Fibroblast of the aortic adventitia (primary cell): ENCODE data around the gene OR4L1. TPM values are rescaled to one million over a fixed set of nuclear protein-coding genes. Genes with fewer than 3 reads are reported as not detected.

Experiments
- DNase-seq: peaks from one replicate; pipeline ENCODE4 v3.0.0-alpha.2; 2010; ENCODE audit warnings: low read depth
- H3K4me3 ChIP-seq: 2 replicates; pipeline ENCODE4 v1.5.1; 2011; ENCODE audit warnings: low read depth, mild to moderate bottlenecking, control low read depth, low read length, moderate library complexity
- total RNA-seq: library from RNA; depleted of rRNA; stranded (reverse); fragments of >200 nt; gene quantifications from 2 replicates; pipeline ENCODE4 v1.2.3, GENCODE V29; 2012; ENCODE audit warnings: low replicate concordance
- TF ChIP-seq, protein P1 (sequence below): IDR thresholded peaks from 2 replicates; pipeline ENCODE4 v1.5.1; 2011; ENCODE audit warnings: mild to moderate bottlenecking, low read length, control low read depth, inconsistent platforms; ENCODE audit not compliant: insufficient read depth

The OR4L1 gene, protein sequence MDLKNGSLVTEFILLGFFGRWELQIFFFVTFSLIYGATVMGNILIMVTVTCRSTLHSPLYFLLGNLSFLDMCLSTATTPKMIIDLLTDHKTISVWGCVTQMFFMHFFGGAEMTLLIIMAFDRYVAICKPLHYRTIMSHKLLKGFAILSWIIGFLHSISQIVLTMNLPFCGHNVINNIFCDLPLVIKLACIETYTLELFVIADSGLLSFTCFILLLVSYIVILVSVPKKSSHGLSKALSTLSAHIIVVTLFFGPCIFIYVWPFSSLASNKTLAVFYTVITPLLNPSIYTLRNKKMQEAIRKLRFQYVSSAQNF
- total RNA-seq = not detected in 2 replicates

DNA sequence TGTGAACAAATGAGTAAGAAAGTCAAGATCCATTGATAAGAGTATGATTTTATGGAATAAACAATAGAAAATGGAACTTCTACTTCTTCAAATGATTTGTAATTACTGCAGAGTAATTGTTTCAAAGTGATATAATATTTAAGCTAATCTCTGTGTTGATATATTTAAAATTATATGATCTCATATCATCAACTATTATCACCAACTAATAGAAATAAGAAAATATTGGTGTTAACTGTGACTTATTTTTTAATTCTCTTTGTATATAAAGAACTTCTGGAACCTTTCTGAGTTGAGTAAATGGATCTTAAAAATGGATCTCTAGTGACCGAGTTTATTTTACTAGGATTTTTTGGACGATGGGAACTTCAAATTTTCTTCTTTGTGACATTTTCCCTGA is at the start of gene OR4L1:
Gene OR4L1 (plus strand): TSS at position 301 of the 400 bp plus-strand sequence. CDS start 0 bp downstream, at position 301.
- TF ChIP-seq, protein P1, sequence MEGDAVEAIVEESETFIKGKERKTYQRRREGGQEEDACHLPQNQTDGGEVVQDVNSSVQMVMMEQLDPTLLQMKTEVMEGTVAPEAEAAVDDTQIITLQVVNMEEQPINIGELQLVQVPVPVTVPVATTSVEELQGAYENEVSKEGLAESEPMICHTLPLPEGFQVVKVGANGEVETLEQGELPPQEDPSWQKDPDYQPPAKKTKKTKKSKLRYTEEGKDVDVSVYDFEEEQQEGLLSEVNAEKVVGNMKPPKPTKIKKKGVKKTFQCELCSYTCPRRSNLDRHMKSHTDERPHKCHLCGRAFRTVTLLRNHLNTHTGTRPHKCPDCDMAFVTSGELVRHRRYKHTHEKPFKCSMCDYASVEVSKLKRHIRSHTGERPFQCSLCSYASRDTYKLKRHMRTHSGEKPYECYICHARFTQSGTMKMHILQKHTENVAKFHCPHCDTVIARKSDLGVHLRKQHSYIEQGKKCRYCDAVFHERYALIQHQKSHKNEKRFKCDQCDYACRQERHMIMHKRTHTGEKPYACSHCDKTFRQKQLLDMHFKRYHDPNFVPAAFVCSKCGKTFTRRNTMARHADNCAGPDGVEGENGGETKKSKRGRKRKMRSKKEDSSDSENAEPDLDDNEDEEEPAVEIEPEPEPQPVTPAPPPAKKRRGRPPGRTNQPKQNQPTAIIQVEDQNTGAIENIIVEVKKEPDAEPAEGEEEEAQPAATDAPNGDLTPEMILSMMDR = no peak
- no peak for DNase-seq

DNA sequence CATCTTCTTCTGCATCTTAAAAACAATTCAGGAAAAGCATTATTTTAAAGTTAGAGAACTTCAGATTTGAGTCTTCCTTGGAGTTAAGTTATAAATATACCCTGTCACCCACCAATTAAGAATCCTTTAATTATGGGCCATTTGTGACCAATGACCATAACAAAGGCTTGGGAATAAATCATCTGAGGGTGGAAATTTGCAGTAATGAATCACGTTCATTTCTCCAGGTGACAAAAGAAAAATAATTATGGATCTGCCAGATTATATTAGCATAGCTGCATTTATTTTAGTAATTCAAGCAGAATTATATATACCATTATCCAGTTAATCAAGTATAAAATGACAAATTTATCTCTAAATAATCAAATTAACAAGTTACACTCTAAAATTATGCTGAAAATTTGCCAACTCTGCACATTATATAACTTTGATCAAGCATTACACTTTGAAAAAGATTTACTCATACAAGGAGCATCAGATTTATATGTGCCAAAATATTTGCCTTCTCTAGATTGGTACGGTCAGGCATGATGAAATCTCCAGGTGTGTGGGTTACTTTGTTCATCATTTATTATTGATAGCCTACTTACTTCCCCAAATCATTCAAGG is 40.5 kb upstream of the OR4L1 start, which contains the start of gene OR4K14:
Gene OR4K14 (minus strand): TSS at position 51 of the 609 bp plus-strand sequence. CDS start 4,114 bp downstream, outside the sequence.
- TF ChIP-seq, protein P1 = no peak
- no peak within 1 kb of the TSS for H3K4me3 ChIP-seq
- DNase-seq = no peak

More for the DNA sequence above, at the start of gene OR4L1:
- H3K4me3 ChIP-seq = no peak within 1 kb of the TSS

DNA sequence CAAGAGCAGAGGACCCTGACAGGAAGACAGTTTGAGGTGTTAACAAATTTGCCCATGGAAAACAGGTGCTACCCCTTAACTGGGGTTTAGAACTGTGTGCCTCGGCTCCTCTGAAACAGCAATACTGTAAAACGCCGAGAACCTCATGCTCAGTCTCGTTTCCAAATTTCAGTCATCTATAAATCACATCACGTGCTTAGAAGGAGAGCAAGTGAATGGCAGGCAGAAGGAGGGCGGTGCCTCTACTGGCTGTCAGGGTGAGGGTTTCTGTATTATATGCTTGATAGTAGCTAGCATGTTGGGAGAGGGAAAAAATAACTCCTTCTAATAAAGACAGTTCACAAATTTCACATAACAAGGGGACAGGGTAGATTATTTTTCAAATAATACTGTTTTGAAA is 28.8 kb upstream of the OR4L1 start:
- no peak for DNase-seq
- TF ChIP-seq, protein P1 = no peak
- H3K4me3 ChIP-seq = no peak overlapping the region

DNA sequence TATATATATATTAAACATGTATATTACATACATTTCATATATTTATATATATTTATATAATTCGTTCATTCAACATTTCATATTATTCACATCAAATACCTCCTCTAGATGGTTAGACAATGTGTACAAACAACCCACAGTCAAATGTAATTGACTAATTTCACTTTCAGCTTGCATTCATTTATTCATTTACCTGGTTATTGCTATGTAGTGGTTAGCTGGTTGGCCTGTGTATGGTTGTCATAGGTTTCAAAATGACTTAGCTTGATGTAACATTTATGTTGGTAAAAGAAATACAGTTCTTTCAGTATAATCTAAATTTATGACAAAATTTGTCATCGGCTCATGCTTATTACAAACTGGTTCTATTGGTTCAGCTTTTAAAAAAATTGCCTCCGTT is 24.4 kb upstream of the OR4L1 start:
- TF ChIP-seq, protein P1 = no peak
- no peak for DNase-seq
- H3K4me3 ChIP-seq = no peak overlapping the region

DNA sequence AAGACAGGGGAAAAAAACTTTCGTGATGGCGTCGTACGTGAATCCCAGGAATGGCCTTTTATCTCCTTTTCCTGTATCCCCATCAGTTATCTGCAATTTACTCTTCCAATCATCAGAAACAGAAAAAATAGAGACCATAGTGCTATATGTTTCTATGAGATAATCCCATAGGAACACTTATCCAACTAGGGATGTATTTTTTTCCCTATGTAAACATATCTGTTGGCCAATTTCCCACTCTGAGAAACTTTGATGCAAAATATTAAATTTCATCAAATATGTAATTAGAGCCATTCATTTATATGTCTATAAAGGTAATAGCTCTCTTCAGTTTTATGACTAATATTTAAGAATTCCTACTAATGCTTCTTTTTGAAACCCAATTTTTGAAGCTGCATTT is 23.9 kb upstream of the OR4L1 start, which contains the start of gene OR4K13:
Gene OR4K13 (minus strand): TSS at position 101 of the 400 bp plus-strand sequence. CDS start 1,280 bp downstream, outside the sequence.
- no peak within 1 kb of the TSS for H3K4me3 ChIP-seq
- no peak for DNase-seq
- TF ChIP-seq, protein P1 = no peak

DNA sequence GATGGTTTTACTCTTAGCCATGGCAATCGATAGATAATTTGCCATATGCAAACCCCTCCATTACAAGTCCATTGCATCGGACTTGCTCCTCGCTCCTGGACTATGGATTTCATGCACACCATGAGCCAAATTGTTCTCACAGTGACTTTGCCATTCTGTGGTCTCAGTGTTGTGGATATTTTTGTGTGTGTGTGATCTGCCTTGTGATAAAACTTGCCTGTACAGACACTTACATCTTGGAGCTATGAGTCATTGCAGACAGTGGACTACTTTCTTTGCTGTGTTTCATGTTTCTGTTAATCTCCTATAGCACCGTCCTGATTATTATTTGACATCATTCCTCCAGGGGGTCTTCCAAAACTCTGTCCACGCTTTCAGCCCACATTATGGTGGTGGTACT is 15.6 kb upstream of the OR4L1 start:
- H3K4me3 ChIP-seq = no peak overlapping the region
- TF ChIP-seq, protein P1 = no peak
- DNase-seq = no peak
